Measurements from ENCODE around the gene EIF3L.

EIF3L gene

DNA sequence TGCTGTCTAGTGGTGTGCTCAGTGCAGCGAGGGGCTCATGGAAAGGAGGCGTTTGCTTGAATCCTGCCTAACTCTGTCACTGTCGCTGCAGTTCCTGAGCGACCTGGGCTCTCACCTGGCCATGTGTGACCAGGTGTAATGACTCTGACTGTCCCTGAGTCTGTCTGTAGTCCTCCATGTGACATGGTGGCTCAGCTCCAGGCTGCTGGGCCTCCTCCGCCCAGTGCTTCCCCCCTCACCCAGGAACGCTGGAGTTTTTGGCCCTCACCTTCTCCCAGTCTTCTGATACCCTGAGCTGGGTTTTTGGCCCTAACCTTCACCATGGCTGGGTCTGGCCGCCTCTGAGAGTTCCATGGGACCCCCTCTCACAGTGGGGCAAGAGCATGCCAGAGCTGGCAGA lies 77.1 kb downstream of the EIF3L start:
- no peak for DNase-seq (ENCODE audit: low spot score)

DNA sequence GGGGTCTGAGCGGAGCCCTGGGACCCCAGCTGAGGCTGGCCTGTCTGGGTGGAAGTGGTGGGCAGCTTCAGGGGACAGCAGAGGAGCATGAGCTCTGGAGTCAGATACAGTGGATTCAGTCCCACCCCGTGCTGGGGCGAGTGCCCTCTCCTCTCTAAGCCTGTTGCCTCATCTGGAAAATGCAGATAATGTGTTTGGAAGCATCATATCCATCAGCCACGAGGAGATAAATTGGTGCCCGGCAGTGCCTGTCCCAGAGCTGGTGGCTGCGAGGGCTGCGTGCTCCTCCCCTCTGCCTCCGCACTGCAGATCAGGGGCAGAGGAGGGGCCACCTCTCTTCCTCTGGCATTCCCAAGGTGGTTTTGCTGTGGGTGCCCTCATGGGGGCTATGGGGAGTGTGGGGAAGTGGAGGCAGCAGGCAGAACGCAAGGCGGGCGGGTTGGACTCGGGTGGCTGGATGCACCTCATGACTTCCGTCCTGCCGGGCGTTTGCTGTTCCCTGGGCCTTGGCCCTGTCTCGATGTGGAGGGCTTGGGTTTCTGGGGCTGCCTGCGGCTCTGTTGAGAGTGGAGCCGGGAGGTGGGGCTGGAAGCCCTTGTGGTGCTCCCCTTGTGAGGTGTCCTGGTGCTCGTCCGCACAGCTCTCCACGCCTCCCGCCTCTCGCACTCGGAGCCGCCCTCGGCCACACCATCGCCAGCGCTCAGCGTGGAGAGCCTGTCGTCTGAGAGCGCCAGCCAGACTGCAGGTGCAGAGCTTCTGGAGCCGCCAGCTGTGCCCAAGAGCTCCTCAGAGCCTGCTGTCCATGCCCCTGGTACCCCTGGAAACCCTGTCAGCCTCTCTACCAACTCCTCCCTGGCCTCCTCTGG lies 77.8 kb downstream of the EIF3L start:
- DNase-seq (ENCODE audit: low spot score) = no peak

DNA sequence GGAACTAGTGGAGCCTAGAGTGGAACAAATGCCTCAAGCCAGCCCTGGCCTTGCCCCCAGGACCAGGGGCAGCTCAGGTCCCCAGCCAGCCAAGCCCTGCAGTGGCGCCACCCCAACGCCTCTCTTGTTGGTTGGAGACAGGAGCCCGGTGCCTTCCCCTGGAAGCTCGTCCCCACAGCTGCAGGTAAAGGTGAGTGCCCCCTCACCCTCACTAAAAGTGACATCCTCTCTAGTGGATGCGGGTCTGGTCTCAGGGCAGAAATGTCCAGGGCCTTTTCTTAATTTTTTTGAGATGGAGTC lies 78.4 kb downstream of the EIF3L start:
- no peak for DNase-seq (ENCODE audit: low spot score)

DNA sequence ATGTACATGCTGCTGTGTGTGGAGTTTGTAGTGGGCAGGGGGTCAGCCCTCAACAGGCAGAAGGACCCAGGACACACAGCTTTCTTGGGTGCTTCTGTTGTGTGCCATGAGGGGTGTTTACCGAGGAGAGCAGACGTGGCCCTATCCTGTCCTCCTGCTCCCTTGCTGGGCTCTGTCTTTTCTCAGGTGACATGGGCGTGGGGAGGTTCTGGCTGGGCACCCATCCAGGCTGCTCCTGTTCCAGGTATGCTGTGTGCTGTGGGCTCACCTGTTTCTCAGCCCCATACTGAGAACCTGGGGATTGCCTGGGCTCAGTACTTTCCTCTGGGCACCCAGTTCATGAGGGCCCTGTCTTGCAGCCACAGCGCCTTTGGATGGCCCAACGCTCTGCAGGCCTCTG lies 80.2 kb downstream of the EIF3L start:
- no peak for DNase-seq (ENCODE audit: low spot score)

DNA sequence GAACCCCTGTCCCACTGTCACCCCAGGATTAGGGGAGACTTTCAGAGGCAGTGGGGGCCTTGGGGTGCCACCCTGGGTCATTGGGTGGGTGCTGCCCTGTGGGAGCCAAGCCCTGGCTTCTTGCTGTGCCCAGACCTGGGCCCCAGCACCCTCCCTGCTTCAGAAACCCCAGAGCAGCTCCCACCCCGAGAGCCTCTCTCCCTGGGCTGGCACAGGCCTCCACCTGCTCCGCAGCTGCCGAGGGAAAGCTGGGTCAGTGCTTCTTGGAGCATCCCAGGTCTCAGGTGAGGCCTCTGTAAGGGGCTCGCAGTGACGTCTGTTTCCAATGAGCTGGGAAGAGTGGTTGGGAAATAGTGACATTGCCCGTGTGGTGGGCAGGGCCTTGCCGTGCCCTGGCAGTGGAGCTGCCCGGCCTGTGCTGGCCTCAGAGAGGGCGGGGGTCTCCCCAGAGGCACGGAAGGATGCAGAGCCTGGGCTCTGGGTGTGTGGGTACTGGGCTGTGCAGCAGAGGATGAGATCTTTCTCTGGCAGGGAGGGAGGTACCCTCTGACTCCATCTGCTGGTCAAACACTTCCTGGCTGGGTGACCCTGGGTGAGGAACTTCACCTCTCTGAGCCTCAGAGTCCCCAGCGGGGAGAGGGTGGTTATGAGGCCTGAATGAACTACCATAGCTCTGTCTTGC lies 81.2 kb downstream of the EIF3L start:
- no peak for DNase-seq (ENCODE audit: low spot score)

DNA sequence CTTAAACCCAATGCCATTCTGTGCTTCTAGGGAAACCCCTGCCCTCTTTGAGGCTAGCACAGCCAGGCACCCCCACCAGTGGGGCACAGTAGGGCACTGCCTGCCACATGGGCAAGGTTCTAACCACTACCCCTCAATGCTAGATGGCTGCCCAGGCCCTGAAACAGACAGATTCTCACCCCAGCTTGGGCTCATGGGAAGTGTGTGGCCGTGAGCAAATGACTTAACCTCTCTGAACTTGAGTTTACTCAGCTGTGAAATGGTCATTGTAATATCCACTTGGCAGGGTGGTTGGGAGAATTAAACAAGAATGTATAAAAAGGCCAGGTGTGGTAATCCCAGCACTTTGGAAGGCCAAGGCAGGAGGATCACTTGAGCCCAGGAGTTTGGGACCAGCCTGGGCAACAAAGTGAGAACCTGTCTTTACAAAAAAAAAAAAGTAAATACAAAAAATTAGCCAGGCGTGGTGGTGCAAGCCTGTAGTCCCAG lies 81.8 kb downstream of the EIF3L start:
- no peak for DNase-seq (ENCODE audit: low spot score)

DNA sequence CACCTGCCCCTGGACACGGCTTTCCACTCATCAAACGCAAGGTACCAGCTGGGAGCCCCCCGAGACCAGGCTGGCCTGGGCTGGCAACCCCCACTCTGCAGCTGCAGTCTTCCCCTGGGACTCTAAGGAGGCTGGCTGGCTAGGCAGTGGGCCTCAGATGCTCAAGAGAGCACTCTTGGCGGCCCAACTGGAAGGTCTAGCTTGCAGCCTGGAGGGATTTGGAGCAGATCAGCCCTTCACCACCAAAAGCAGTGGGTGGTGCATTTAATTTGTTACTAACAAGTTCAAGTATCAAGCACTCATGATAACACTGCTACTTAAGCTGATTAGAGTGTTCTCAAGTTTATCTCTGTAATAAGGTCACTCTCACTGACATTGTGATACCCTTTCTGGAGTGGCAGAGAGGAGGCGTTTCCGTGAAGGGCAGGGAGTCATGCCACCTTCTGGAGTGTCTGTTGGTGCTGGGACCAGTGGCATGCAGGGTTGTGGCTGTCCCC lies 82.7 kb downstream of the EIF3L start:
- DNase-seq (ENCODE audit: low spot score) = no peak

DNA sequence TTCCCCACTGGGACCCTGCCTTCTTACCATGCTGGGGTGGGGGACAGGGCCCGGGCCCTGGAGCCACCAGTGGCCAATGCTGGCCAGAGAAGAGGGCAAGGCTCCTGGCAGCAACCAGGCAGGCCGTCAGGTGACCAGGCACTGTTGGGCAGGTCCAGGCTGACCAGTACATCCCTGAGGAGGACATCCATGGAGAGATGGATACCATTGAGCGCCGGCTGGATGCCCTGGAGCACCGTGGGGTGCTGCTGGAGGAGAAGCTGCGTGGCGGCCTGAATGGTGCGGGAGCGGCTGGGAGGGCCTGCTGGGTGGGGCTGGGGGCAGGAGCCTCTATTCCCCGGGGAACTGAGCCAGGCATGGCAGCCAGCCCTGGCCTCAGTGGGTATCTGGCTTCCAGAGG lies 83.2 kb downstream of the EIF3L start:
- no peak for DNase-seq (ENCODE audit: low spot score)

DNA sequence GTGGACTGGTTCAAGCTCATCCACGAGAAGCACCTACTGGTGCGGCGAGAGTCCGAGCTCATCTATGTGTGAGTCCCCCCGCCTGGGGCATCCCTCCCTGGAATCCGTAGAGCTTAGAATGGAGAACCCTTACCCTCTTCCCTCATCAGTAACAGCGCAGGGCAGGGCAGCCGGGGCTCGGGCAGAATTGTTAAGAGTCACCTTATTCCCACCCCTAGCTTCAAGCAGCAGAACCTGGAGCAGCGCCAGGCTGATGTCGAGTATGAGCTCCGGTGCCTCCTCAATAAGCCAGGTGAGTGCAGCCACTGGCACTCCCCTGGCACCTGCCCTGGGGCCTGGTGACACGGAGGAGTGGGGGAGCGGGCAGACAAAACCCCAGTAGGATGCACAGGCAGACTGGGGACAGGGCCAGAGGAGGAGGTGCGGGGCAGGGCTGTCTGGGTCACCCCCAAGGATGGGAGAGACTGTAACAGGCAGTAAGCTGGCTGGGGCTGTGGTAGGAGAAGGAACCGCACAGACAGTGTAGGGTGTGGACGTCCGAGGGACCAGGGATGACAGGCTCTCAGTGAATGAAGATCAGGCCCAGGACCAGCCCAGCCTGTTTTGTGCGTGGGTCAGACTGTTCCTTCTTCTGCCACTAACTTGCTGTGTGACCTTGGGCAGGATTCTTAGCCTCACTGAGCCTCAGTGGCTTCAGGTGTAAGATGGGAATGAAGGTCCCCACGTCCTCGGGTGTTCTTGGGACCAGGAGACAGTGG lies 83.8 kb downstream of the EIF3L start:
- no peak for DNase-seq (ENCODE audit: low spot score)

DNA sequence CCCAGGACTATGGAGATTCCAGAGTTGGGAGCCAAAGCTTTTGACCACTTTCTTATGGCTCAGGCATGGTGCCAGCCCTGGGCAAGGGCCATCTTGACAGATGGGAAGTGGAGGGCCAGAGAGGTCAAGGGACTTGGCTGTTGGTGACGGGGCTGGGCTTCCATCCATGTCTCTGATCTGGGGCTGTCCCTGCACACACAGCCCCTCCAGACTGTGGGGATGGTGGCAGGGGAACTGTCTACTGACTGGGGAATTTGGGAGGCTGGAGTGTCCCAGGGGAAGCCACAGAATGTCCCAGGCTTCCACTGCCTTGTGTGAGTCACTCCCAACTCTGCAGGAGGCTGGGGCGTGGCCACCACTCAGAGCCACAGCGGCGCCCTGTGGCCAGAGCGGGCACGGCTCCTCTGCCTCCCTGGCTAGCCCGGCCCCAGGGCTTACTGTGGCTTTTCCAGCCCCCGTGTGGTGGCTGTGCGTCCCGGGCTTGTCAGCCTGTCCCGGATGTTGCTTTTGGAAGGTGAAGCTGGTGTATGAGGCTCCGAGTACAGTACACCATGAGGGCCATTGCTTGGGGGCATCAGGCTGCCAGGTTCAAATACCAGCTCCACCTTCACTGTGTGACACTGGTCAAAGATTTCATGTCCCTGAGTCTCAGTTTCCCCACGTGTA lies 84.6 kb downstream of the EIF3L start:
- peak; percentile 77 for DNase-seq (ENCODE audit: low spot score)

Small RNA genes within 50 kb of the gene (small RNA-seq; reads per million reads assigned to genes)
- gene MIR659 = 0.03 to 0.13 reads per million in 2 experiments

Measured in SK-N-DZ (cell line).